Gastroesophageal sphincter (tissue), 4 donors: Measurements from ENCODE around the gene PTPRN2. TPM values are rescaled to one million over a fixed set of nuclear protein-coding genes. Genes with fewer than 3 reads are reported as not detected.

ENCODE experiments used
- ATAC-seq: fragments of 150-250 bp; one replicate; pipeline ENCODE4 v1.9.1; 2016; ENCODE audit warnings: mild to moderate bottlenecking, moderate library complexity
- H3K27ac ChIP-seq, 4 donors: fragments of 200-600 bp; sonication (generic) in 3 of 4; 1 replicate in 3 of 4; 2 replicates in 1 of 4; pipeline ENCODE4 v1.5.1; 2016 to 2019
- H3K27me3 ChIP-seq: fragments of 200-600 bp; sonication (generic); one replicate; pipeline ENCODE4 v1.5.1; 2019
- H3K36me3 ChIP-seq, 2 donors: fragments of 200-600 bp; sonication (generic); one replicate each; pipeline ENCODE4 v1.5.1; 2019; ENCODE audit warnings: control low read depth in 1 of 2
- H3K4me1 ChIP-seq, 3 donors: fragments of 200-600 bp; sonication (generic); 1 replicate in 2 of 3; 2 replicates in 1 of 3; pipeline ENCODE4 v1.5.1; 2016 to 2019; ENCODE audit warnings: control low read depth in 2 of 3
- H3K4me3 ChIP-seq, 2 donors: fragments of 200-600 bp; sonication (generic); one replicate each; pipeline ENCODE4 v1.5.1; 2019; ENCODE audit warnings: mild to moderate bottlenecking in 1 of 2, moderate library complexity in 1 of 2
- H3K9me3 ChIP-seq, 3 donors: fragments of 200-600 bp; sonication (generic); one replicate each; pipeline ENCODE4 v1.5.1; 2017 to 2019; ENCODE audit warnings: control low read depth in 2 of 3
- CTCF ChIP-seq, 4 experiments: fragments of 200-600 bp in 2 of 4; fragments of 450-650 bp in 2 of 4; sonication (generic) in 1 of 4; IDR thresholded peaks; one replicate each; pipeline ENCODE4 v1.5.1; 2017 to 2019; ENCODE audit warnings: antibody characterized with exemption in 4 of 4, mild to moderate bottlenecking in 2 of 4, moderate library complexity in 2 of 4
- EP300 ChIP-seq: sonication (generic); formaldehyde crosslinking; IDR thresholded peaks from one replicate; pipeline ENCODE4 v1.6.1; 2017; ENCODE audit warnings: antibody characterized with exemption, mild to moderate bottlenecking
- POLR2A ChIP-seq, 2 donors: fragments of 450-650 bp; IDR thresholded peaks; one replicate each; pipeline ENCODE4 v1.6.1; 2017; ENCODE audit warnings: antibody characterized with exemption in 2 of 2, mild to moderate bottlenecking in 2 of 2, moderate library complexity in 1 of 2
- POLR2AphosphoS5 ChIP-seq: sonication (generic); formaldehyde crosslinking; IDR thresholded peaks from one replicate; pipeline ENCODE4 v1.6.1; 2017; ENCODE audit warnings: antibody characterized with exemption
- WGBS, 2 donors: methylation state at CpG; one replicate each; pipeline ENCODE4 v1.1.5; 2018; ENCODE audit warnings: low coverage in 1 of 2; 5-methylcytosine and 5-hydroxymethylcytosine counted together
- total RNA-seq, 4 donors: library from RNA; depleted of rRNA; stranded (reverse); fragments of >200 nt; gene quantifications; one replicate each; pipeline ENCODE4 v1.1.0, GENCODE V29; 2016

The PTPRN2 gene
- total RNA-seq, 4 donors from 2014 or later, result 1.7 to 4.7 (median 3.3) TPM

GRCh38 chr7:157943561-157943960 is 644.1 kb downstream of the PTPRN2 start:
- Histone ChIP-seq H3K27me3 (peaks cover 20% of the 10 kb centered on the region), H3K4me1 (no peaks in the 10 kb centered on the region), H3K4me3 (no peak overlapping the region), H3K9me3 (peaks cover 0 to 25% (median 0%) of the 10 kb centered on the region in 3 donors), H3K27ac (no peak overlapping the region), H3K36me3 (no peaks in the 10 kb centered on the region)
- 83% methylated on average over 2 of the region's 6 CpGs; no CpG with 5 or more reads in 1 of the 2 donors for WGBS, 2 donors
- no peak for ATAC-seq
- TF ChIP-seq POLR2A (IDR thresholded peaks at IDR 0.05), result no peak
- no peak for TF ChIP-seq EP300
- no peak for TF ChIP-seq POLR2AphosphoS5
- TF ChIP-seq CTCF (IDR thresholded peaks at IDR 0.05), result no peak

- no peak for TF ChIP-seq POLR2A (IDR thresholded peaks at IDR 0.05)
- TF ChIP-seq EP300, result no peak
- TF ChIP-seq CTCF (IDR thresholded peaks at IDR 0.05), result no peak
- TF ChIP-seq POLR2AphosphoS5, result no peak
- ATAC-seq, result no peak
- Histone ChIP-seq H3K27me3 (peaks cover 29% of the 10 kb centered on the region), H3K9me3 (peaks cover 0 to 2% (median 0%) of the 10 kb centered on the region in 3 donors), H3K4me1 (no peaks in the 10 kb centered on the region), H3K27ac (no peak overlapping the region), H3K4me3 (no peak overlapping the region), H3K36me3 (no peaks in the 10 kb centered on the region)
- 93% methylated on average over 2 of the region's 4 CpGs; no CpG with 5 or more reads in 1 of the 2 donors for WGBS, 2 donors
Measured at GRCh38 chr7:157941210-157941609, 646.4 kb downstream of the PTPRN2 start.

- Histone ChIP-seq H3K4me3 (no peak overlapping the region), H3K4me1 (no peaks in the 10 kb centered on the region), H3K27me3 (peaks cover 29% of the 10 kb centered on the region), H3K27ac (no peak overlapping the region), H3K9me3 (no peaks in the 10 kb centered on the region), H3K36me3 (no peaks in the 10 kb centered on the region)
- TF ChIP-seq POLR2A (IDR thresholded peaks at IDR 0.05) (no peak), POLR2AphosphoS5 (no peak), CTCF (IDR thresholded peaks at IDR 0.05) (no peak), EP300 (no peak)
- 83 to 92% methylated on average over 2 to 5 of the region's 7 CpGs for WGBS, 2 donors
- ATAC-seq, result no peak
Measured at GRCh38 chr7:157940497-157940896, 647.1 kb downstream of the PTPRN2 start.

GRCh38 chr7:157938211-157938610 is 649.4 kb downstream of the PTPRN2 start:
- Histone ChIP-seq H3K4me1 (no peaks in the 10 kb centered on the region), H3K27ac (no peak overlapping the region), H3K36me3 (no peaks in the 10 kb centered on the region), H3K27me3 (peaks cover 16% of the 10 kb centered on the region), H3K4me3 (no peak overlapping the region), H3K9me3 (no peaks in the 10 kb centered on the region)
- no peak for ATAC-seq
- TF ChIP-seq POLR2AphosphoS5, result no peak
- TF ChIP-seq POLR2A (IDR thresholded peaks at IDR 0.05), result no peak
- no peak for TF ChIP-seq EP300
- no peak for TF ChIP-seq CTCF (IDR thresholded peaks at IDR 0.05)
- WGBS, 2 donors, result 94% methylated on average over 3 of the region's 4 CpGs; no CpG with 5 or more reads in 1 of the 2 donors

GRCh38 chr7:157937406-157937805 is 650.2 kb downstream of the PTPRN2 start:
- Histone ChIP-seq H3K27me3 (peaks cover 9% of the 10 kb centered on the region), H3K36me3 (no peaks in the 10 kb centered on the region), H3K4me1 (no peaks in the 10 kb centered on the region), H3K4me3 (no peak overlapping the region), H3K27ac (no peak overlapping the region), H3K9me3 (no peaks in the 10 kb centered on the region)
- WGBS, 2 donors, result 80 to 88% methylated on average over 1 to 5 of the region's 16 CpGs
- no peak for ATAC-seq
- TF ChIP-seq EP300 (no peak), CTCF (IDR thresholded peaks at IDR 0.05) (no peak), POLR2A (IDR thresholded peaks at IDR 0.05) (no peak), POLR2AphosphoS5 (no peak)
